HepG2 (cell line): Measurements from ENCODE around the gene TXLNA. TPM values are rescaled to one million over a fixed set of nuclear protein-coding genes. Genes with fewer than 3 reads are reported as not detected.
"Not testable (repeated sequence)": the region's sequence is repeated elsewhere in the genome, so short reads cannot be mapped to it uniquely, and the experiment has no call there.

ENCODE experiments used
- ATAC-seq: fragments of 200-7000 bp; cut with Tn5 transposase; 3 replicates; pipeline ENCODE4 v1.9.1; 2020; ENCODE audit warnings: mild to moderate bottlenecking, moderate library complexity
- BruUV-seq: library from RNA; stranded (reverse); fragments of 400-500 nt; replicated peaks from 2 replicates; lab custom pipeline; 2021; lab: Mats Ljungman, UMichigan
- CTCF ChIA-PET: fragments of 300-600 bp; formaldehyde crosslinking; extraction: SDS; loops from one replicate; lab custom pipeline; 2021; ENCODE audit warnings: low total read pairs, inconsistent platforms, low intra/inter-chr PET ratio; lab: Yijun Ruan, JAX
- POLR2A ChIA-PET: fragments of 350-600 bp; sonication (Branson Sonifier 250); formaldehyde crosslinking; loops from one replicate; lab custom pipeline; 2020; ENCODE audit warnings: antibody characterized with exemption, inconsistent platforms; lab: Yijun Ruan, JAX
- DNase-seq: peaks from one replicate; pipeline ENCODE4 v3.0.0-alpha.2; 2015; ENCODE audit warnings: low spot score
- FAIRE-seq: peaks from 3 replicates; lab custom pipeline; 2011; peaks lifted over from hg19 to GRCh38; lab: Jason Lieb, UNC
- H2AFZ ChIP-seq: one replicate; pipeline ENCODE4 v1.6.1; 2011; ENCODE audit warnings: low read length, inconsistent platforms
- H3K27ac ChIP-seq: fragments of 300-600 bp; 3 replicates; pipeline ENCODE4 v1.8.0; 2011; ENCODE audit warnings: mixed run types, mild to moderate bottlenecking, mixed read lengths, low read length, inconsistent platforms; ENCODE audit not compliant: insufficient read depth; ENCODE audit errors: extremely low read length
- H3K27me3 ChIP-seq, 2 experiments: fragments of 200-600 bp in 1 of 2; 2 replicates in 1 of 2; 3 replicates in 1 of 2; pipeline versions ENCODE4 v1.6.0 to v1.8.0; 2011; ENCODE audit warnings: low read length in 2 of 2, mild to moderate bottlenecking in 2 of 2, moderate library complexity in 2 of 2, inconsistent platforms in 1 of 2; ENCODE audit not compliant: insufficient read depth in 2 of 2, control insufficient read depth in 1 of 2
- H3K36me3 ChIP-seq, 2 experiments: fragments of 200-600 bp in 1 of 2; replicated peaks in 1 of 2; 2 replicates in 1 of 2; 3 replicates in 1 of 2; pipeline versions ENCODE4 v1.5.1 to v1.8.0; 2011; ENCODE audit warnings: low read length in 2 of 2, inconsistent platforms in 1 of 2; ENCODE audit not compliant: insufficient read depth in 2 of 2, control insufficient read depth in 1 of 2
- H3K4me1 ChIP-seq: 2 replicates; pipeline ENCODE4 v1.5.1; 2012; ENCODE audit warnings: low read length, inconsistent platforms; ENCODE audit not compliant: insufficient read depth
- H3K4me2 ChIP-seq: 2 replicates; pipeline ENCODE4 v1.6.0; 2011; ENCODE audit warnings: low read depth, low read length, inconsistent platforms
- H3K4me3 ChIP-seq, 3 experiments: fragments of 200-600 bp in 1 of 3; sonication (generic), shearing (Covaris generic) in 1 of 3; replicated peaks in 1 of 3; 2 replicates each; pipeline ENCODE4 v1.5.1; 2011 to 2016; ENCODE audit warnings: low read length in 3 of 3, inconsistent platforms in 2 of 3, low read depth in 2 of 3, mild to moderate bottlenecking in 2 of 3, control low read depth in 1 of 3, mixed read lengths in 1 of 3; ENCODE audit not compliant: insufficient read depth in 1 of 3
- H3K79me2 ChIP-seq: one replicate; pipeline ENCODE4 v1.6.1; 2011; ENCODE audit warnings: low read length, inconsistent platforms; ENCODE audit not compliant: insufficient read depth
- H3K9ac ChIP-seq: 2 replicates; pipeline ENCODE4 v1.6.0; 2011; ENCODE audit warnings: mild to moderate bottlenecking, low read depth, low read length, inconsistent platforms; ENCODE audit not compliant: insufficient read depth
- H3K9me3 ChIP-seq: 2 replicates; pipeline ENCODE4 v1.5.1; 2012; ENCODE audit warnings: mild to moderate bottlenecking, low read length
- H4K20me1 ChIP-seq: 2 replicates; pipeline ENCODE4 v1.6.0; 2011; ENCODE audit warnings: inconsistent platforms, mild to moderate bottlenecking, low read length, moderate library complexity; ENCODE audit not compliant: insufficient read depth
- DPF2 ChIP-seq: sonication (generic); formaldehyde crosslinking; IDR thresholded peaks from 2 replicates; pipeline ENCODE4 v1.4.0; 2020; ENCODE audit warnings: mild to moderate bottlenecking, low read depth, missing genetic modification reagents, borderline replicate concordance
- PITX1 ChIP-seq: sonication (generic); formaldehyde crosslinking; IDR thresholded peaks from 2 replicates; pipeline ENCODE4 v1.5.1; 2020; ENCODE audit warnings: mild to moderate bottlenecking, missing genetic modification reagents
- TRAFD1 ChIP-seq: sonication (generic); formaldehyde crosslinking; IDR thresholded peaks from 2 replicates; pipeline ENCODE4 v1.5.1; 2020; ENCODE audit warnings: missing genetic modification reagents, mild to moderate bottlenecking, borderline replicate concordance
- ZNF121 ChIP-seq: sonication (generic); formaldehyde crosslinking; IDR thresholded peaks from 2 replicates; pipeline ENCODE4 v1.5.0; 2020; ENCODE audit warnings: mild to moderate bottlenecking, missing genetic modification reagents
- ZNF263 ChIP-seq: sonication (generic); formaldehyde crosslinking; IDR thresholded peaks from 2 replicates; pipeline ENCODE4 v1.4.0; 2020; ENCODE audit warnings: missing genetic modification reagents
- ZNF317 ChIP-seq: sonication (generic); formaldehyde crosslinking; IDR thresholded peaks from 2 replicates; pipeline ENCODE4 v1.5.0; 2020; ENCODE audit warnings: mild to moderate bottlenecking, missing genetic modification reagents
- ZNF331 ChIP-seq: sonication (generic); formaldehyde crosslinking; IDR thresholded peaks from 2 replicates; pipeline ENCODE4 v1.4.0; 2020; ENCODE audit warnings: missing genetic modification reagents
- ZNF430 ChIP-seq: sonication (generic); formaldehyde crosslinking; IDR thresholded peaks from 2 replicates; pipeline ENCODE4 v1.9.0; 2021; ENCODE audit warnings: mild to moderate bottlenecking, missing genetic modification reagents
- ZNF562 ChIP-seq: sonication (generic); formaldehyde crosslinking; IDR thresholded peaks from 2 replicates; pipeline ENCODE4 v1.8.0; 2022; ENCODE audit warnings: missing genetic modification reagents, borderline replicate concordance
- ZNF597 ChIP-seq: sonication (generic); formaldehyde crosslinking; IDR thresholded peaks from 2 replicates; pipeline ENCODE4 v1.5.0; 2020; ENCODE audit warnings: missing genetic modification reagents
- ZXDC ChIP-seq: sonication (generic); formaldehyde crosslinking; IDR thresholded peaks from 2 replicates; pipeline ENCODE4 v1.5.0; 2020; ENCODE audit warnings: mild to moderate bottlenecking, missing genetic modification reagents
- WGBS: methylation state at CpG from one replicate; pipeline ENCODE4 v1.1.6; 2017; ENCODE audit warnings: low lambda C conversion rate; 5-methylcytosine and 5-hydroxymethylcytosine counted together
- in situ Hi-C: cut with HindIII; loops from 2 replicates; pipeline ENCODE4 v1.10.0; 2017; ENCODE audit warnings: low pct_unique_long_range_greater_than_20kb; ENCODE audit not compliant: extremely low pct_ligation_motif_present
- intact Hi-C: fragments of 100-400 bp; cut with micrococcal nuclease; formaldehyde crosslinking; loops from one replicate; pipeline ENCODE4 v1.10.0; 2022; ENCODE audit not compliant: unreplicated experiment
- polyA plus RNA-seq, 8 experiments: library from polyadenylated mRNA; depleted of rRNA in 3 of 8; stranded (reverse) in 7 of 8; unstranded in 1 of 8; fragments of >200 nt; fragmentation: Illumina TruSeq in 4 of 8; extraction: Trizol in 4 of 8; gene quantifications; 2 replicates each; pipeline versions ENCODE4 v1.2.1 to v1.2.3, GENCODE V29; 2011 to 2016; ENCODE audit warnings: low read depth in 4 of 8, missing spikeins in 1 of 8, mixed read lengths in 1 of 8; ENCODE audit not compliant: insufficient read depth in 1 of 8
- total RNA-seq, 5 experiments: library from RNA; depleted of rRNA; stranded (reverse); fragments of >200 nt; fragmentation: Illumina TruSeq; extraction: Trizol; gene quantifications; 2 replicates each; pipeline ENCODE4 v1.2.3, GENCODE V29; 2016; ENCODE audit warnings: low read depth in 1 of 5

Gene TXLNA
- total and polyA plus RNA-seq, 2 of the 13 experiments (the other 11 are each of a cell fraction or from before 2014, with no cell fraction given), result 29.6 to 67.8 TPM

GRCh38 chr1:32147799-32148198 is 31.7 kb upstream of the TXLNA start:
- peak; percentile 71; the same call in 1 of the 2 replicates for TF ChIP-seq ZNF317 (CRISPR knock-in tag)
- TF ChIP-seq, all 625 proteins: peak for 1; not testable (repeated sequence) for 624
- POLR2A ChIA-PET, result interaction anchor here (1.4 kb wide), 1 partner anchor 32 kb away, joined by 4 read pairs; the partner anchor contains the start of gene TXLNA
- H3K4me3 ChIP-seq, H3K36me3 ChIP-seq, H3K9me3 ChIP-seq, intact Hi-C loops, in situ Hi-C loops, H3K4me1 ChIP-seq, BruUV-seq, H2AFZ ChIP-seq, ATAC-seq, H3K4me2 ChIP-seq, DNase-seq, CTCF ChIA-PET, H3K9ac ChIP-seq, H3K27me3 ChIP-seq, FAIRE-seq, H3K27ac ChIP-seq: not testable (repeated sequence)
- H4K20me1 ChIP-seq, result peaks cover 19% of the 10 kb centered on the region
- H3K79me2 ChIP-seq, result peaks cover 71% of the 10 kb centered on the region
- over 99% methylated on average over 5 of the region's 5 CpGs for WGBS

GRCh38 chr1:32150847-32151246 is 28.6 kb upstream of the TXLNA start:
- BruUV-seq, result no TSS peak
- no peak overlapping the region for H3K27ac ChIP-seq
- H3K4me3 ChIP-seq, result no peak overlapping the region
- CTCF ChIA-PET, result no interaction called here
- POLR2A ChIA-PET, result interaction anchor here (1.0 kb wide), 1 partner anchor 29 kb away, joined by 3 read pairs; the partner anchor contains the start of gene TXLNA
- H3K9ac ChIP-seq, result no peak overlapping the region
- 92% methylated on average over 9 of the region's 9 CpGs for WGBS
- no peak overlapping the region for H2AFZ ChIP-seq
- in situ Hi-C loops (no loop called here), intact Hi-C loops (no loop called here)
- DNase-seq (no peak), FAIRE-seq (no peak), ATAC-seq (no peak)
- 0 out of 2 replicates have a peak, but pooled peaks cover 8% of the 10 kb centered on the region for H4K20me1 ChIP-seq
- H3K36me3 ChIP-seq, result peaks cover under 1 to 7% of the 10 kb centered on the region in 2 experiments; a peak in 3 of 5 replicates
- H3K79me2 ChIP-seq, result peaks cover 57% of the 10 kb centered on the region
- no peak overlapping the region for H3K4me2 ChIP-seq
- no peaks in the 10 kb centered on the region for H3K4me1 ChIP-seq
- H3K9me3 ChIP-seq, result no peaks in the 10 kb centered on the region
- no peaks in the 10 kb centered on the region for H3K27me3 ChIP-seq
- TF ChIP-seq ZXDC (CRISPR knock-in tag) (no peak), ZNF331 (CRISPR knock-in tag) (no peak), TRAFD1 (CRISPR knock-in tag) (no peak), ZNF121 (CRISPR knock-in tag) (no peak), ZNF597 (CRISPR knock-in tag) (no peak), ZNF562 (CRISPR knock-in tag) (no peak), PITX1 (no peak), ZNF430 (no peak), ZNF263 (no peak), DPF2 (CRISPR knock-in tag) (no peak)
